BLaER1 treated with 17β-estradiol and CSF1 and Interleukin-3, amounts not matched to agents 10 nM and 100 nM (cell line): ENCODE results near the gene NDUFAF2.
"Not testable (repeated sequence)": the region's sequence is repeated elsewhere in the genome, so short reads cannot be mapped to it uniquely, and the experiment has no call there.

Experiments used
- H3K27ac ChIP-seq, 11 experiments: shearing (Covaris generic); formaldehyde crosslinking; 2 replicates each; pipeline ENCODE4 v1.8.1; 2022
- H3K27me3 ChIP-seq, 11 experiments: shearing (Covaris generic); formaldehyde crosslinking; 2 replicates each; pipeline ENCODE4 v1.8.1; 2022
- H3K36me3 ChIP-seq, 11 experiments: shearing (Covaris generic); formaldehyde crosslinking; 2 replicates each; pipeline ENCODE4 v1.8.1; 2022
- H3K4me1 ChIP-seq, 10 experiments: shearing (Covaris generic); formaldehyde crosslinking; 2 replicates each; pipeline ENCODE4 v1.8.1; 2022
- H3K4me2 ChIP-seq, 11 experiments: shearing (Covaris generic); formaldehyde crosslinking; 2 replicates each; pipeline ENCODE4 v1.8.1; 2022
- H3K4me3 ChIP-seq, 10 experiments: shearing (Covaris generic); formaldehyde crosslinking; 2 replicates each; pipeline ENCODE4 v1.8.1; 2022
- H3K9ac ChIP-seq, 11 experiments: shearing (Covaris generic); formaldehyde crosslinking; 2 replicates each; pipeline ENCODE4 v1.8.1; 2022
- H3K9me3 ChIP-seq, 11 experiments: shearing (Covaris generic); formaldehyde crosslinking; replicated peaks in 1 of 11; 2 replicates each; pipeline ENCODE4 v1.8.1; 2022
- H4K20me1 ChIP-seq, 11 experiments: shearing (Covaris generic); formaldehyde crosslinking; 2 replicates each; pipeline ENCODE4 v1.8.1; 2022
- Cebpa-rat ChIP-seq, 11 experiments: shearing (Covaris generic); IDR thresholded peaks; 2 replicates each; pipeline ENCODE4 v1.8.1; 2022

NDUFAF2 gene

GRCh38 chr5:60977956-60978737, 33.1 kb downstream of the NDUFAF2 start:
- TF ChIP-seq Cebpa-rat (IDR thresholded peaks at IDR 0.05) = no peak
- H3K9ac ChIP-seq = no peak overlapping the region

DNA sequence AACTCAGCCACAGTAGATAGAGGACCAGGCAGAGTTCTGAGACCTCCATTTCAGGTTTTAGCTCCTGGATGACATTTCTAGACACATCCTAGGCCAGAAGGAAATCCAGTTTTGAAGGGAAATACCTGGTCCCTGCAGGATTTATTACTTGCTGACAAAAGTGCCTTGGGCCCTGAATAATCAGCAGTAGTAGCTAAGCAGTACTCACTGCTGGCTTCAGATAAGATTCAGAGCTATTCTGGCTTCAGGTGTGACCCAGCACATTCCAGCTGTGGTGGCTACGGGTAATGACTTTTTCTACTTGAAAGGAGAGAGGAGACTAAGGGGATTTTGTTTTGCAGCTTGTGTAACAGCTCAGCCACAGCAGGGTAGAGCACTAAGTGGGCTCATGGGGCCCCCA, 34.0 kb downstream of the NDUFAF2 start:
- no peak overlapping the region for H3K4me2 ChIP-seq
- no peak overlapping the region for H3K27ac ChIP-seq
- H3K9me3 ChIP-seq = peaks cover 19 to 49% (median 30%) of the 10 kb centered on the region in 11 experiments; a peak in 21 of 22 replicates
- H3K4me1 ChIP-seq = no peaks in the 10 kb centered on the region
- H3K9ac ChIP-seq = no peak overlapping the region
- H3K36me3 ChIP-seq = peaks cover 0 to 33% (median 12%) of the 10 kb centered on the region in 11 experiments; a peak in 14 of 22 replicates
- no peak for TF ChIP-seq Cebpa-rat (IDR thresholded peaks at IDR 0.05)
- no peaks in the 10 kb centered on the region for H3K27me3 ChIP-seq
- no peak overlapping the region for H3K4me3 ChIP-seq
- H4K20me1 ChIP-seq = peaks cover 0 to 29% (median 0%) of the 10 kb centered on the region in 11 experiments; a peak in 5 of 22 replicates

More at GRCh38 chr5:60977956-60978737, 33.1 kb downstream of the NDUFAF2 start:
- peaks cover 19 to 52% (median 30%) of the 10 kb centered on the region in 11 experiments; a peak in 21 of 22 replicates for H3K9me3 ChIP-seq
- no peak overlapping the region for H3K4me3 ChIP-seq
- no peak overlapping the region for H3K27ac ChIP-seq
- no peaks in the 10 kb centered on the region for H3K4me1 ChIP-seq
- peaks cover 0 to 35% (median 0%) of the 10 kb centered on the region in 11 experiments; a peak in 5 of 22 replicates for H4K20me1 ChIP-seq
- H3K4me2 ChIP-seq = no peak overlapping the region
- peaks cover 0 to 37% (median 16%) of the 10 kb centered on the region in 11 experiments; a peak in 14 of 22 replicates for H3K36me3 ChIP-seq
- no peaks in the 10 kb centered on the region for H3K27me3 ChIP-seq

GRCh38 chr5:60980511-60980910, 35.5 kb downstream of the NDUFAF2 start:
- Histone ChIP-seq H3K9me3 (peaks cover 26 to 51% (median 33%) of the 10 kb centered on the region in 11 experiments), H4K20me1 (peaks cover 0 to 20% (median 0%) of the 10 kb centered on the region in 11 experiments; a peak in 3 of 22 replicates), H3K4me1 (no peaks in the 10 kb centered on the region), H3K27ac (no peak overlapping the region), H3K4me3 (no peak overlapping the region), H3K36me3 (peaks cover 0 to 32% (median 6%) of the 10 kb centered on the region in 11 experiments; a peak in 10 of 22 replicates), H3K27me3 (no peaks in the 10 kb centered on the region), H3K4me2 (no peak overlapping the region), H3K9ac (no peak overlapping the region)
- TF ChIP-seq Cebpa-rat (IDR thresholded peaks at IDR 0.05) = no peak

GRCh38 chr5:60982127-60982526, 37.1 kb downstream of the NDUFAF2 start:
- H3K27ac ChIP-seq, H3K4me1 ChIP-seq, H3K9ac ChIP-seq, H3K4me2 ChIP-seq, H3K4me3 ChIP-seq, H3K27me3 ChIP-seq: not testable (repeated sequence)
- Histone ChIP-seq H3K36me3 (peaks cover 4 to 48% (median 16%) of the 10 kb centered on the region in 11 experiments; a peak in 15 of 22 replicates), H4K20me1 (peaks cover 0 to 12% (median 0%) of the 10 kb centered on the region in 11 experiments; a peak in 3 of 22 replicates), H3K9me3 (peaks cover 42 to 66% (median 49%) of the 10 kb centered on the region in 11 experiments)

DNA sequence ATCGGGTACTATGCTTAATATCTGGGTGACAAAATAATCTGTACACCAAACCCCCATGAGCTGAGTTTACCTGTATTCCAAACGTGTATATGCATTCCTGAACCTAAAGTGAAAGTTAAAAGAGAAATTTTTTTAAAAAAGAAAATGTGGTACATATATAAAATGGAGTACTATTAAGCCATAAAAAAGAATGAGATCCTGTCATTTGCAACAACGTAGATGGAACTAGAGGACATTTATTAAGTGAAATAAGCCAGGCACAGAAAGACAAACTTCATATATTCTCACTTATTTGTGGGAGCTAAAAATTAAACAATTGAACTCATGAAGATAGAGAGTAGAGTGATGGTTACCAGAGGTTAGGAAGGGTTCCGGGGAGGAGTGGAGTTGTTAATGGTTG, 44.8 kb downstream of the NDUFAF2 start:
- Histone ChIP-seq H3K36me3 (peaks cover 29 to 66% (median 40%) of the 10 kb centered on the region in 11 experiments), H3K4me2 (no peak overlapping the region), H3K27me3 (no peaks in the 10 kb centered on the region), H3K9ac (no peak overlapping the region), H3K4me3 (no peak overlapping the region), H3K4me1 (peaks cover 0 to 12% (median 8%) of the 10 kb centered on the region in 10 experiments; a peak in 9 of 20 replicates), H3K27ac (no peak overlapping the region), H3K9me3 (peaks cover 89 to 100% (median 97%) of the 10 kb centered on the region in 11 experiments), H4K20me1 (no peaks in the 10 kb centered on the region; a peak in 1 of 22 replicates)
- TF ChIP-seq Cebpa-rat (IDR thresholded peaks at IDR 0.05) = no peak

DNA sequence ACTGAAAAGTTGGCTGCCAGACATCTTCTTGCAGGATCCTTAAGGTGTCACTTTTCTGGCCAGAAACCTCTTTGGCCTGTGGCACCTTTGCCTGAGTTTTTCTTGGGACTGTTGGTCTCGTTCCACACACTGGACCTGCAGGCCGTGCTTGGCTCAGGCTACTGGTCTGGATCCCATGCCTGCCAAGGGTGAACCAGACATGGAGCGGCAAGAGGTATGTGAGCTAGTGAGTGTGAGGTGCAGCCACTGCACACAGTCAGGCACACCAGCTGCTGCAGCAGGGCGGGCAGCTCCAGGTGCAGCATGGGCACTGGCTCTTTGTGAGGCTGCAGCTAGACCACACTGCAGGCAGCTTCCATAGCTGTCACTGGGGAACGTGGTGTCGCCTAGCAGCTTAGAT, 47.9 kb downstream of the NDUFAF2 start:
- Histone ChIP-seq H3K27ac (no peak overlapping the region), H3K4me2 (no peak overlapping the region), H3K9me3 (peaks cover 71 to 87% (median 82%) of the 10 kb centered on the region in 11 experiments), H3K27me3 (no peaks in the 10 kb centered on the region), H3K4me3 (peak overlapping the region in 7 of 10 experiments; percentile 6 to 43 (median 29); a peak in 8 of 20 replicates), H3K36me3 (peaks cover 22 to 55% (median 43%) of the 10 kb centered on the region in 11 experiments), H4K20me1 (peaks cover 0 to 22% (median 0%) of the 10 kb centered on the region in 11 experiments; a peak in 5 of 22 replicates), H3K9ac (no peak overlapping the region), H3K4me1 (peaks cover 0 to 5% (median 2%) of the 10 kb centered on the region in 10 experiments; a peak in 8 of 20 replicates)
- TF ChIP-seq Cebpa-rat (IDR thresholded peaks at IDR 0.05) = no peak

DNA sequence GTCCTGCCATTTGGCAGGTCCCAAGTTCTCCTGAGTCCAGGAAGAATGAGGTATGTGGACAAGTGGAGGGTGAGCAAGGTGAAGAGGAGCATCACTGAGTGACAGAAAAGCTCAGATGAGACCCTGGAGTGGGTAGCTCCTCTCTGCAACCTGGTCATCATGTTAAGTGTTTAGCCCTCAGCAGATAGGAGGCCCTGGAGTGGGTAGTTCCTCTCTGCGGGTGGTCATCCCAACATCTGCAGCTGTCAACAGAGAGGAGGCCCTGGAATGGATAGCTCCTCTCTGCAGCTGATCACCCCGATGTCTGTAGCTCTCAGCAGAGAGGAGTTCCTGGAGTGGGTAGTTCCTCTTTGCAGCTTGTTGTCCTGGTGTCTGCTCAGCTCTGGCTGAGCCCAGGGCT, 48.4 kb downstream of the NDUFAF2 start:
- H3K4me2 ChIP-seq = no peak overlapping the region
- peaks cover 0 to 22% (median 0%) of the 10 kb centered on the region in 11 experiments; a peak in 5 of 22 replicates for H4K20me1 ChIP-seq
- H3K4me3 ChIP-seq = peak overlapping the region in 7 of 10 experiments; percentile 6 to 43 (median 29); a peak in 10 of 20 replicates
- H3K36me3 ChIP-seq = peaks cover 21 to 55% (median 43%) of the 10 kb centered on the region in 11 experiments
- H3K9me3 ChIP-seq = peaks cover 65 to 81% (median 76%) of the 10 kb centered on the region in 11 experiments
- H3K27ac ChIP-seq = no peak overlapping the region
- no peak overlapping the region for H3K9ac ChIP-seq
- H3K4me1 ChIP-seq = no peaks in the 10 kb centered on the region
- no peaks in the 10 kb centered on the region for H3K27me3 ChIP-seq
- no peak for TF ChIP-seq Cebpa-rat (IDR thresholded peaks at IDR 0.05)

- peaks cover 59 to 75% (median 70%) of the 10 kb centered on the region in 11 experiments for H3K9me3 ChIP-seq
- peak overlapping the region in 6 of 10 experiments; percentile 6 to 40 (median 26); a peak in 6 of 20 replicates for H3K4me3 ChIP-seq
- H3K4me2 ChIP-seq = no peak overlapping the region
- no peak overlapping the region for H3K9ac ChIP-seq
- H3K4me1 ChIP-seq = no peaks in the 10 kb centered on the region
- H4K20me1 ChIP-seq = peaks cover 0 to 24% (median 0%) of the 10 kb centered on the region in 11 experiments; a peak in 5 of 22 replicates
- H3K27me3 ChIP-seq = no peaks in the 10 kb centered on the region
- H3K36me3 ChIP-seq = peaks cover 19 to 54% (median 42%) of the 10 kb centered on the region in 11 experiments
- no peak overlapping the region for H3K27ac ChIP-seq
- no peak for TF ChIP-seq Cebpa-rat (IDR thresholded peaks at IDR 0.05)
These were observed 49.0 kb downstream of the NDUFAF2 start for GRCh38 chr5:60993875-60994571.

GRCh38 chr5:60996368-60996767, 51.4 kb downstream of the NDUFAF2 start:
- TF ChIP-seq Cebpa-rat (IDR thresholded peaks at IDR 0.05) = no peak

More at GRCh38 chr5:60996368-60996767, 51.4 kb downstream of the NDUFAF2 start:
- peaks cover 19 to 46% (median 33%) of the 10 kb centered on the region in 11 experiments for H3K36me3 ChIP-seq
- no peak overlapping the region for H3K4me2 ChIP-seq
- no peaks in the 10 kb centered on the region for H3K4me1 ChIP-seq
- no peak overlapping the region for H3K9ac ChIP-seq
- H3K9me3 ChIP-seq = peaks cover 46 to 54% (median 49%) of the 10 kb centered on the region in 11 experiments
- no peak overlapping the region for H3K4me3 ChIP-seq
- no peaks in the 10 kb centered on the region for H3K27me3 ChIP-seq
- no peak overlapping the region for H3K27ac ChIP-seq
- peaks cover 0 to 45% (median 0%) of the 10 kb centered on the region in 11 experiments; a peak in 6 of 22 replicates for H4K20me1 ChIP-seq
